GM12878 (cell line): Measurements from ENCODE around the gene ZNF653. TPM values are rescaled to one million over a fixed set of nuclear protein-coding genes. Genes with fewer than 3 reads are reported as not detected.

Experiments
- ATAC-seq: fragments of 200-7000 bp; cut with Tn5 transposase; 3 replicates; pipeline ENCODE4 v1.9.1; 2020; ENCODE audit warnings: mild to moderate bottlenecking, moderate library complexity
- BruUV-seq: library from RNA; stranded (reverse); fragments of 400-500 nt; replicated peaks from 2 replicates; lab custom pipeline; 2021; lab: Mats Ljungman, UMichigan
- CTCF ChIA-PET: fragments of 300-600 bp; sonication (Branson Sonifier 250); formaldehyde crosslinking; extraction: SDS; loops from one replicate; lab custom pipeline; 2021; ENCODE audit warnings: inconsistent platforms; lab: Yijun Ruan, JAX
- POLR2A ChIA-PET: fragments of 350-600 bp; formaldehyde crosslinking; extraction: SDS; loops from one replicate; lab custom pipeline; 2021; ENCODE audit warnings: inconsistent platforms; lab: Charles Lee
- RAD21 ChIA-PET: fragments of 300-600 bp; sonication (Branson Sonifier 250); formaldehyde crosslinking; loops from one replicate; lab custom pipeline; 2023; ENCODE audit warnings: antibody characterized with exemption; ENCODE audit not compliant: unreplicated experiment; lab: Charles Lee
- SMC1A ChIA-PET: fragments of 300-600 bp; sonication (Branson Sonifier 250); formaldehyde crosslinking; loops from one replicate; lab custom pipeline; 2023; ENCODE audit not compliant: unreplicated experiment, uncharacterized antibody; lab: Charles Lee
- DNase-seq: peaks from one replicate; pipeline ENCODE4 v3.0.0-alpha.2; 2011; ENCODE audit warnings: low read depth, low spot score
- FAIRE-seq: peaks from 3 replicates; lab custom pipeline; 2011; peaks lifted over from hg19 to GRCh38; lab: Jason Lieb, UNC
- H2AFZ ChIP-seq: 2 replicates; pipeline ENCODE4 v1.6.0; 2011; ENCODE audit warnings: low read depth, low read length, control low read depth; ENCODE audit not compliant: control insufficient read depth
- H3K27ac ChIP-seq: 2 replicates; pipeline ENCODE4 v1.5.1; 2011; ENCODE audit warnings: control low read depth; ENCODE audit not compliant: control insufficient read depth, insufficient read depth
- H3K27me3 ChIP-seq, 2 experiments: replicated peaks in 1 of 2; 2 replicates each; pipeline versions ENCODE4 v1.6.0 to v1.6.1; 2011; ENCODE audit warnings: low read length in 1 of 2; ENCODE audit not compliant: control insufficient read depth in 2 of 2, insufficient read depth in 2 of 2
- H3K36me3 ChIP-seq, 2 experiments: 2 replicates each; pipeline ENCODE4 v1.5.1; 2011; ENCODE audit warnings: low read length in 1 of 2; ENCODE audit not compliant: control insufficient read depth in 2 of 2, insufficient read depth in 2 of 2
- H3K4me1 ChIP-seq: 2 replicates; pipeline ENCODE4 v1.6.1; 2011; ENCODE audit warnings: mild to moderate bottlenecking, low read length, moderate library complexity, mixed read lengths; ENCODE audit not compliant: control insufficient read depth, insufficient read depth
- H3K4me2 ChIP-seq: 2 replicates; pipeline ENCODE4 v1.6.0; 2011; ENCODE audit warnings: control low read depth; ENCODE audit not compliant: control insufficient read depth, insufficient read depth
- H3K4me3 ChIP-seq: fragments of 200-600 bp; sonication (generic); 2 replicates; pipeline ENCODE4 v1.5.1; 2016
- H3K79me2 ChIP-seq: 2 replicates; pipeline ENCODE4 v1.6.0; 2011; ENCODE audit warnings: low read length; ENCODE audit not compliant: control insufficient read depth, insufficient read depth
- H3K9ac ChIP-seq: 2 replicates; pipeline ENCODE4 v1.8.0; 2011; ENCODE audit warnings: low read length, control low read depth, mixed read lengths; ENCODE audit not compliant: control insufficient read depth, insufficient read depth
- H3K9me3 ChIP-seq: replicated peaks from 3 replicates; pipeline ENCODE4 v1.5.1; 2011; ENCODE audit warnings: mild to moderate bottlenecking, low read length; ENCODE audit not compliant: control insufficient read depth, insufficient read depth
- H4K20me1 ChIP-seq: 2 replicates; pipeline ENCODE4 v1.6.0; 2011; ENCODE audit not compliant: control insufficient read depth, insufficient read depth
- BHLHE40 ChIP-seq, 2 experiments: fragments of 450-650 bp in 1 of 2; IDR thresholded peaks; 2 replicates each; pipeline ENCODE4 v1.6.1; 2011 to 2017; ENCODE audit warnings: low read depth in 2 of 2, borderline replicate concordance in 1 of 2, improper control_type of control experiment in 1 of 2, low read length in 1 of 2, mild to moderate bottlenecking in 1 of 2
- HDAC2 ChIP-seq: fragments of 200-600 bp; sonication (generic); IDR thresholded peaks from 2 replicates; pipeline ENCODE4 v1.6.1; 2017
- MLLT1 ChIP-seq: fragments of 450-650 bp; IDR thresholded peaks from 2 replicates; pipeline ENCODE4 v1.6.1; 2016; ENCODE audit warnings: mild to moderate bottlenecking
- NFXL1 ChIP-seq: fragments of 450-650 bp; IDR thresholded peaks from 2 replicates; pipeline ENCODE4 v1.6.1; 2017; ENCODE audit warnings: antibody characterized with exemption, mild to moderate bottlenecking, borderline replicate concordance
- STAT3 ChIP-seq: IDR thresholded peaks from 2 replicates; pipeline ENCODE4 v1.6.1; 2011; ENCODE audit warnings: low read depth, low read length, improper control_type of control experiment
- SUZ12 ChIP-seq: fragments of 200-600 bp; sonication (generic); IDR thresholded peaks from one replicate; pipeline ENCODE4 v1.6.1; 2018; ENCODE audit warnings: antibody characterized with exemption, mild to moderate bottlenecking; ENCODE audit not compliant: unreplicated experiment
- ZNF217 ChIP-seq: fragments of 450-650 bp; IDR thresholded peaks from 2 replicates; pipeline ENCODE4 v1.6.1; 2017; ENCODE audit warnings: antibody characterized with exemption, mild to moderate bottlenecking
- WGBS: methylation state at CpG from one replicate; pipeline ENCODE4 v1.1.6; 2016; ENCODE audit warnings: low lambda C conversion rate; ENCODE audit not compliant: insufficient replicate concordance, insufficient coverage; ENCODE audit errors: missing lambda C conversion rate; 5-methylcytosine and 5-hydroxymethylcytosine counted together
- in situ Hi-C: fragments of 300-500 bp; cut with MboI; formaldehyde crosslinking; loops from 9 replicates; pipeline ENCODE4 v1.14.3; 2018; ENCODE audit warnings: mixed read lengths
- intact Hi-C: fragments of 100-400 bp; cut with micrococcal nuclease; formaldehyde crosslinking; loops from one replicate; pipeline ENCODE4 v1.14.2; 2022; ENCODE audit not compliant: unreplicated experiment
- polyA plus RNA-seq, 11 experiments: library from polyadenylated mRNA; depleted of rRNA in 4 of 11; unstranded in 6 of 11; stranded (reverse) in 5 of 11; fragments of >200 nt; fragmentation: Nextera tagmentation in 4 of 11; fragmentation: Illumina TruSeq in 1 of 11; extraction: Ambion mirVana in 4 of 11; extraction: Trizol in 1 of 11; gene quantifications; 1 replicate in 1 of 11; 2 replicates in 10 of 11; pipeline versions ENCODE4 v1.2.1 to v1.2.3, GENCODE V29; 2011 to 2016; ENCODE audit warnings: inconsistent platforms in 2 of 11, missing spikeins in 2 of 11, low read depth in 1 of 11
- total RNA-seq, 4 experiments: library from RNA; depleted of rRNA in 3 of 4; stranded (reverse); fragments of >200 nt in 3 of 4; fragmentation: Illumina TruSeq in 1 of 4; extraction: Trizol in 1 of 4; gene quantifications; 2 replicates each; pipeline versions ENCODE4 v1.2.1 to v1.2.3, GENCODE V29; 2013 to 2021
- TF ChIP-seq, protein P1 (sequence below): fragments of 450-650 bp; IDR thresholded peaks from 2 replicates; pipeline ENCODE4 v1.6.1; 2017; ENCODE audit warnings: low read depth, mild to moderate bottlenecking, moderate library complexity
- TF ChIP-seq, protein P2 (sequence below): IDR thresholded peaks from 2 replicates; pipeline ENCODE4 v1.6.1; 2011; ENCODE audit warnings: mild to moderate bottlenecking, low read depth, low read length, moderate library complexity; ENCODE audit not compliant: insufficient replicate concordance
- TF ChIP-seq, protein P3 (sequence below): IDR thresholded peaks from 2 replicates; pipeline ENCODE4 v1.6.1; 2012; ENCODE audit warnings: low read depth, low read length, improper control_type of control experiment

The ZNF653 gene
- total and polyA plus RNA-seq, 10 of the 15 experiments (the other 5 are each of a cell fraction or from before 2014, with no cell fraction given), result 2.2 to 13.2 (median 6.7) TPM; not detected in 2

GRCh38 chr19:11499890-11500420, 5.7 kb downstream of the ZNF653 start:
- Histone ChIP-seq H4K20me1 (no peaks in the 10 kb centered on the region), H2AFZ (no peak overlapping the region), H3K27ac (no peak overlapping the region), H3K9me3 (no peaks in the 10 kb centered on the region), H3K4me3 (no peak overlapping the region), H3K9ac (no peak overlapping the region), H3K4me1 (no peaks in the 10 kb centered on the region), H3K36me3 (peaks cover 0 to 4% of the 10 kb centered on the region in 2 experiments; a peak in 3 of 4 replicates), H3K79me2 (peaks cover 4% of the 10 kb centered on the region), H3K4me2 (no peak overlapping the region)
- CTCF ChIA-PET, result interaction anchor here (0.6 to 1.1 kb wide), 2 partner anchors 9 to 14 kb away, joined by 3 to 4 read pairs; no protein-coding TSS in a partner anchor
- intact Hi-C loops, result no loop called here
- 83% methylated on average over 7 of the region's 7 CpGs for WGBS
- RAD21 ChIA-PET, result no interaction called here
- no TSS peak for BruUV-seq
- SMC1A ChIA-PET, result no interaction called here
- ATAC-seq (no peak), DNase-seq (no peak)
- TF ChIP-seq BHLHE40 (IDR thresholded peaks at IDR 0.05; ENCODE audit: borderline replicate concordance in 1 of 2, low read depth in 2 of 2, low read length in 1 of 2) (no peak), MLLT1 (no peak)
- TF ChIP-seq, all 136 proteins: peak for 0
- FAIRE-seq, result no peak
- no peaks in the 10 kb centered on the region for H3K27me3 ChIP-seq
- POLR2A ChIA-PET, result no interaction called here
- in situ Hi-C loops, result loop anchor here (5.0 kb wide), 1 partner anchor 87 kb away; no protein-coding TSS in a partner anchor

DNA sequence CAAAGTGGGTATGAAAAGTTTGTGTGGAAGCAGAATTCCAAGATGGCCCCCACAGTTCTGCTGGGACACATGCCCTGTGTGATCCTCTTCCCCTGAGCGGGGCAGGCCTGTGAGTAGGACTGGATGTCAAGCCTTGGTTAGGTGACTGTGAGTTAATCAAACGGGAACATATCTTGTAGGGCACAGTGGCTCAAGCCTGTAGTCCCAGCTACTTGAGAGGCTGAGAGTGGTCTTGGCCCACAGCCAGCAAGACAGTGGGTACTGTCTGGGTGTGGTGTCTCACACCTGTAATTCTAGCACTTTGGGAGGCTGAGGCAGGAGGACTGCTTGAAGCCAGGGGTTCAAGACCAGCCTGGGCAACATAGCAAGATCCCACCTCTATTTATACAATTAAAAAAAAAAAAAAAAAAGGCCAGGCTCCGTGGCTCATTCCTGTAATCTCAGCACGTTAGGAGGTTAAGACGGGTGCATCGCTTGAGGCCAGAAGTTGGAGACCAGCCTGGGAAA, 6.4 kb downstream of the ZNF653 start:
- ChIA-PET POLR2A (no interaction called here), RAD21 (no interaction called here), SMC1A (no interaction called here), CTCF (interaction anchor here (1.1 kb wide), 1 partner anchor 13 kb away, joined by 4 read pairs; no protein-coding TSS in a partner anchor)
- Histone ChIP-seq H3K36me3 (peaks cover under 1 to 6% of the 10 kb centered on the region in 2 experiments; a peak in 3 of 4 replicates), H3K9ac (no peak overlapping the region), H4K20me1 (no peaks in the 10 kb centered on the region), H3K79me2 (no peaks in the 10 kb centered on the region), H3K27me3 (no peaks in the 10 kb centered on the region), H2AFZ (no peak overlapping the region), H3K4me1 (no peaks in the 10 kb centered on the region), H3K9me3 (no peaks in the 10 kb centered on the region), H3K4me2 (no peak overlapping the region), H3K27ac (no peak overlapping the region), H3K4me3 (no peak overlapping the region)
- no peak for ATAC-seq
- intact Hi-C loops (no loop called here), in situ Hi-C loops (loop anchor here (5.0 kb wide), 1 partner anchor 88 kb away; no protein-coding TSS in a partner anchor)
- 78% methylated on average over 6 of the region's 6 CpGs for WGBS
- BruUV-seq, result no TSS peak
- DNase-seq, result no peak
- FAIRE-seq, result no peak
- TF ChIP-seq STAT3 (no peak), SUZ12 (no peak), HDAC2 (no peak), ZNF217 (no peak), NFXL1 (no peak)
- TF ChIP-seq, protein P1, sequence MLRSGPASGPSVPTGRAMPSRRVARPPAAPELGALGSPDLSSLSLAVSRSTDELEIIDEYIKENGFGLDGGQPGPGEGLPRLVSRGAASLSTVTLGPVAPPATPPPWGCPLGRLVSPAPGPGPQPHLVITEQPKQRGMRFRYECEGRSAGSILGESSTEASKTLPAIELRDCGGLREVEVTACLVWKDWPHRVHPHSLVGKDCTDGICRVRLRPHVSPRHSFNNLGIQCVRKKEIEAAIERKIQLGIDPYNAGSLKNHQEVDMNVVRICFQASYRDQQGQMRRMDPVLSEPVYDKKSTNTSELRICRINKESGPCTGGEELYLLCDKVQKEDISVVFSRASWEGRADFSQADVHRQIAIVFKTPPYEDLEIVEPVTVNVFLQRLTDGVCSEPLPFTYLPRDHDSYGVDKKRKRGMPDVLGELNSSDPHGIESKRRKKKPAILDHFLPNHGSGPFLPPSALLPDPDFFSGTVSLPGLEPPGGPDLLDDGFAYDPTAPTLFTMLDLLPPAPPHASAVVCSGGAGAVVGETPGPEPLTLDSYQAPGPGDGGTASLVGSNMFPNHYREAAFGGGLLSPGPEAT, result no peak
- TF ChIP-seq, protein P2, sequence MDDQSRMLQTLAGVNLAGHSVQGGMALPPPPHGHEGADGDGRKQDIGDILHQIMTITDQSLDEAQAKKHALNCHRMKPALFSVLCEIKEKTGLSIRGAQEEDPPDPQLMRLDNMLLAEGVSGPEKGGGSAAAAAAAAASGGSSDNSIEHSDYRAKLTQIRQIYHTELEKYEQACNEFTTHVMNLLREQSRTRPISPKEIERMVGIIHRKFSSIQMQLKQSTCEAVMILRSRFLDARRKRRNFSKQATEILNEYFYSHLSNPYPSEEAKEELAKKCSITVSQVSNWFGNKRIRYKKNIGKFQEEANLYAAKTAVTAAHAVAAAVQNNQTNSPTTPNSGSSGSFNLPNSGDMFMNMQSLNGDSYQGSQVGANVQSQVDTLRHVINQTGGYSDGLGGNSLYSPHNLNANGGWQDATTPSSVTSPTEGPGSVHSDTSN, result no peak
- TF ChIP-seq, protein P3, sequence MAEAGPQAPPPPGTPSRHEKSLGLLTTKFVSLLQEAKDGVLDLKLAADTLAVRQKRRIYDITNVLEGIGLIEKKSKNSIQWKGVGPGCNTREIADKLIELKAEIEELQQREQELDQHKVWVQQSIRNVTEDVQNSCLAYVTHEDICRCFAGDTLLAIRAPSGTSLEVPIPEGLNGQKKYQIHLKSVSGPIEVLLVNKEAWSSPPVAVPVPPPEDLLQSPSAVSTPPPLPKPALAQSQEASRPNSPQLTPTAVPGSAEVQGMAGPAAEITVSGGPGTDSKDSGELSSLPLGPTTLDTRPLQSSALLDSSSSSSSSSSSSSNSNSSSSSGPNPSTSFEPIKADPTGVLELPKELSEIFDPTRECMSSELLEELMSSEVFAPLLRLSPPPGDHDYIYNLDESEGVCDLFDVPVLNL, result no peak
